ENCODE data around the gene OR10X1. TPM values are rescaled to one million over a fixed set of nuclear protein-coding genes. Genes with fewer than 3 reads are reported as not detected.

Gene OR10X1, protein sequence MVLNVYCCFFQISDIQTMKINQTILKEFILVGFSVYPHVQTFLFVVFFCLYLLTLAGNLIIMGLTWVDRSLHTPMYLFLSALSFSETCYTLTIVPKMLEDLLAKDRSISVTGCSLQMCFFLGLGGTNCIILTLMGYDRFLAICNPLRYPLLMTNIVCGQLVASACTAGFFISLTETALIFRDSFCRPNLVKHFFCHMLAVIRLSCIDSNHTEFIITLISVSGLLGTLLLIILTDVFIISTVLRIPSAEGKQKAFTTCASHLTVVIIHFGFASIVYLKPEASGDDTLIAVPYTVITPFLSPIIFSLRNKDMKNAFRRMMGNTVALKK
- total RNA-seq = not detected

DNA sequence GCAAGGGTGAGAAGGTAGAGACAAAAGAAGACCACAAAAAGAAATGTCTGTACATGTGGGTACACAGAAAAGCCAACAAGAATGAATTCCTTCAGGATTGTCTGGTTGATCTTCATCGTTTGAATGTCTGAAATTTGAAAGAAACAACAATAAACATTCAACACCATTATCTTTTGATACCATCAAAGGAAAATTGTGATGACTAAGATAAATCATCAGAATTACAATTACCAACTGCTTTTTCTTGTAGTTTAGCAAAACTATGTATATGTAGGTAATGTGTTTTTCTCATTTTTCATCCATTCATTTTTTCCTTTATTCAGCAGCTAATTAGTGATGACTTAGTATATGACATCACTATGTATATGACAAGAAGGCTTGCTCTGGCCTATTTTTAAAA, at the start of gene OR10X1:
TSS of gene OR10X1 (minus strand) at position 167 of the 400 bp plus-strand sequence. CDS start at position 167, 0 bp downstream.
- Histone ChIP-seq H3K9me3 (no peaks in the 10 kb centered on the region), H3K36me3 (no peaks in the 10 kb centered on the region), H3K4me1 (no peaks in the 10 kb centered on the region), H3K4me3 (replicated peaks in 1 of 3) (no peak within 1 kb of the TSS), H3K27me3 (no peaks in the 10 kb centered on the region), H3K27ac (no peak within 1 kb of the TSS)
- WGBS, 2 donors = 78 to 88% methylated on average over 1 of the region's 1 CpG
- DNase-seq = no peak
- TF ChIP-seq POLR2A (IDR thresholded peaks at IDR 0.05) = no peak
- TF ChIP-seq, protein P1, sequence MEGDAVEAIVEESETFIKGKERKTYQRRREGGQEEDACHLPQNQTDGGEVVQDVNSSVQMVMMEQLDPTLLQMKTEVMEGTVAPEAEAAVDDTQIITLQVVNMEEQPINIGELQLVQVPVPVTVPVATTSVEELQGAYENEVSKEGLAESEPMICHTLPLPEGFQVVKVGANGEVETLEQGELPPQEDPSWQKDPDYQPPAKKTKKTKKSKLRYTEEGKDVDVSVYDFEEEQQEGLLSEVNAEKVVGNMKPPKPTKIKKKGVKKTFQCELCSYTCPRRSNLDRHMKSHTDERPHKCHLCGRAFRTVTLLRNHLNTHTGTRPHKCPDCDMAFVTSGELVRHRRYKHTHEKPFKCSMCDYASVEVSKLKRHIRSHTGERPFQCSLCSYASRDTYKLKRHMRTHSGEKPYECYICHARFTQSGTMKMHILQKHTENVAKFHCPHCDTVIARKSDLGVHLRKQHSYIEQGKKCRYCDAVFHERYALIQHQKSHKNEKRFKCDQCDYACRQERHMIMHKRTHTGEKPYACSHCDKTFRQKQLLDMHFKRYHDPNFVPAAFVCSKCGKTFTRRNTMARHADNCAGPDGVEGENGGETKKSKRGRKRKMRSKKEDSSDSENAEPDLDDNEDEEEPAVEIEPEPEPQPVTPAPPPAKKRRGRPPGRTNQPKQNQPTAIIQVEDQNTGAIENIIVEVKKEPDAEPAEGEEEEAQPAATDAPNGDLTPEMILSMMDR (IDR thresholded peaks at IDR 0.05) = no peak
- intact Hi-C loops (cut with DNase I) = no loop called here

DNA sequence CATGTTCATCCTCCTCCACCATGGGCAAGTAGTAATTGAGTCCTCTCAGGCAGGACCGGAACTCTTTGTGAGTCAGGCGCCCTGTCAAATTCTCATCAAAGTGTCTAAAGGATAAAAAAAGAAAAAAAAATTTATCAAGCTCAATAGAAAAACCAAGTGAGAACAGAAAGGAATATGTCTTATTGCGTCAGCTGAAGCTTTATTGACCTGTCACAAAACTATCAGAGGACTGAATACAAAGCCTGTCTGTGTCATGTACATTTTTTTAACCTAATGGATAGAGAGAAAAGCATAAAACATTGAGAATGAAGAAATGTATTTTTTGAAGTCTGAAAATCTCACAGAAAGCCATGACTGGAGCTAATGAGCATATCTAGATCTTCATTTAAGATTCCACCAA, 34.1 kb upstream of the OR10X1 start:
- Histone ChIP-seq H3K36me3 (no peaks in the 10 kb centered on the region), H3K4me3 (replicated peaks in 1 of 3) (no peak overlapping the region), H3K4me1 (no peaks in the 10 kb centered on the region), H3K9me3 (no peaks in the 10 kb centered on the region), H3K27me3 (no peaks in the 10 kb centered on the region), H3K27ac (no peak overlapping the region)
- DNase-seq = no peak
- intact Hi-C loops (cut with DNase I) = no loop called here
- TF ChIP-seq, protein P1 (IDR thresholded peaks at IDR 0.05) = no peak
- TF ChIP-seq POLR2A (IDR thresholded peaks at IDR 0.05) = no peak
- whole genome bisulfite sequencing, 2 donors = 91 to 96% methylated on average over 3 of the region's 3 CpGs

DNA sequence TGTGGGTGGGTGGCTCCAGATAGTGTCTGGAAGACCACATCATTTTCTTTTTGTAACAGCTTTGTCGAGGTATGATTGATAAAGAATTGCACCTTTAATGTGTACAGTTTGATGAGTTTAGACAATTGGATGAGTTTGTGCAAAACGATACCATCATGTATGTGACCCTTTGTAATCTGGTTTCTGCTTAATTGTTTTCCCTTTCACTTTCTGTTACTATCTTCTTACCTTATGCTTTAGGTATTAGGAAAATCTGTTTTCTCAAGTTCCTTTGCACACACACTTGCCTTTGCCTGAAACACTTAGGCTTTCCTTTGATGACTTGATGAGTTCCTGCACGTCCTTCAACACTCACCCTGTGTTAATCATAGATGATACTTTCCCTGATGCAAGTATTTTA, 32.2 kb upstream of the OR10X1 start:
- TF ChIP-seq, protein P1 (IDR thresholded peaks at IDR 0.05) = no peak
- no peak for TF ChIP-seq POLR2A (IDR thresholded peaks at IDR 0.05)
- H3K27me3 ChIP-seq = no peaks in the 10 kb centered on the region
- no peak for DNase-seq
- WGBS, 2 donors = 65 to 72% methylated on average over 3 of the region's 3 CpGs
- no peak overlapping the region for H3K4me3 ChIP-seq (replicated peaks in 1 of 3)
- no peak overlapping the region for H3K27ac ChIP-seq
- intact Hi-C loops (cut with DNase I) = no loop called here
- no peaks in the 10 kb centered on the region for H3K4me1 ChIP-seq
- no peaks in the 10 kb centered on the region for H3K36me3 ChIP-seq
- no peaks in the 10 kb centered on the region for H3K9me3 ChIP-seq

DNA sequence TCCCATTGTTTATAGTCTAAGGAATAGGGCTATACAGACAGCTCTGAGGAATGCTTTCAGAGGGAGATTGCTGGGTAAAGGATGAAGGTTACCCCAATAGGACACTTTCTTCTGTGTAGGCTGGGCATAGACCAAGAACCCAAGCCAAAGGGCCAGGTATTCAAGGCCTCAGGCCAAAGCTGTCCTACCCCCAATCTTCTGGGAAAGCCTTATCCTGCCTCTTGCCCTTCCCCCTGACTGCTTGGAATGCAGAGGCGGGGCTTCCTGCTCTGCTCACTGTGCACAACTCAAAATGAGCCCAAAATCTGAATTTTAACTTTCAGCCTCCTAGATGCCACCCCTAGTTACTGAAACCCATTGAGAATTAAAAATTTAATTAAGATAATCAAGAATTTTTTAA, 27.6 kb upstream of the OR10X1 start:
- Histone ChIP-seq H3K4me1 (no peaks in the 10 kb centered on the region), H3K36me3 (no peaks in the 10 kb centered on the region), H3K27ac (no peak overlapping the region), H3K27me3 (no peaks in the 10 kb centered on the region), H3K4me3 (replicated peaks in 1 of 3) (no peak overlapping the region), H3K9me3 (no peaks in the 10 kb centered on the region)
- WGBS, 2 donors = 80 to 94% methylated on average over 1 of the region's 1 CpG
- no peak for DNase-seq
- intact Hi-C loops (cut with DNase I) = no loop called here
- no peak for TF ChIP-seq POLR2A (IDR thresholded peaks at IDR 0.05)
- TF ChIP-seq, protein P1 (IDR thresholded peaks at IDR 0.05) = no peak

DNA sequence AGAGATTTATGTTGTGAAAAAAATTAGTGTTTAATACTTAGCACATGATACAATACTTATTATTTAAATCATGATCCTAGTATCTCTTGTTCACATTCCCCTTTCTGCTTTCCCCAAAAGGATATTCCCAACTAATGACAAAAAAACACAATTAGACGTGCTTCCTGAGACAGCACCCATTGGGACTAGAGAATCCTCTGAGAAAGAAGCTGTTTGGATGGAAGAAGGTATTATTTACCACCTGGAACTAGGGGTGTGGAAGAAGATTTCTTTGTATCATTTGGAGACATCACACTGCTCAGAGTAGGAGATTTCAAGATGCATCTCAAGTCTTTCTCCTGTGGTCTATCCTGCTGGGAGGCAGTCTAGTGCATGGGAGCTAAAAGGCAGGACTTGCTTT, 25.3 kb upstream of the OR10X1 start, which contains the start of gene OR10Z1:
TSS of gene OR10Z1 (plus strand) at position 301 of the 400 bp plus-strand sequence. CDS start 1,171 bp downstream, outside the sequence.
- no peak for DNase-seq
- H3K27me3 ChIP-seq = no peaks in the 10 kb centered on the region
- 91 to 93% methylated on average over 1 of the region's 1 CpG for WGBS, 2 donors
- no peak within 1 kb of the TSS for H3K27ac ChIP-seq
- no peaks in the 10 kb centered on the region for H3K4me1 ChIP-seq
- TF ChIP-seq, protein P1 (IDR thresholded peaks at IDR 0.05) = no peak
- TF ChIP-seq POLR2A (IDR thresholded peaks at IDR 0.05) = no peak
- intact Hi-C loops (cut with DNase I) = no loop called here
- no peak within 1 kb of the TSS for H3K4me3 ChIP-seq (replicated peaks in 1 of 3)
- H3K9me3 ChIP-seq = no peaks in the 10 kb centered on the region
- H3K36me3 ChIP-seq = no peaks in the 10 kb centered on the region

Data from thyroid gland (tissue), 4 donors.